ENCODE data around the gene CNOT4.
A peak's percentile ranks its signal among the peaks of the same experiment; 100 is the strongest.

Gene CNOT4

GRCh38 chr7:135391514-135391913 lies 118.4 kb downstream of the CNOT4 start:
- no peak for DNase-seq

GRCh38 chr7:135390829-135391228 lies 119.1 kb downstream of the CNOT4 start:
- DNase-seq: peak; percentile 4

- DNase-seq: no peak
Observed at GRCh38 chr7:135389971-135390370, 119.9 kb downstream of the CNOT4 start.

DNA sequence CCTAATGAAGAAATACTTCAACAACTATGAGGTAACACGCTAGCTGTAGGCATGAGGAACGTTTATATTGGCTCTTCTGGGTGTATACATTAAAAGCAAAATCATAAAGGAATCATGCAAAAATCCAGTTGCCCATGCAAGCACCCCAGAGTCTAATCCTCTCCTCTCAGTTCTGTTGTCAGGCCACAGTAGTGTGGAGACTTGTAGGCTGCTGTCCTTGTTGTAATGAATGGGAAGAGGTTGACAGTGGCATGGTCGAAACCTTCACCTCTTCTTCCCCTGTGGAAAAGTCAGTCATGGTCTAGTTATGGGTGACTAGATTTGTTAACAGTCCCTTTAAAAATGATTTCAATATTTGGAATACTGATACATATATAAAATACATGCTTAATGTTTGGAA lies 121.3 kb downstream of the CNOT4 start:
- no peak for DNase-seq

- DNase-seq: no peak
Observed at GRCh38 chr7:135386776-135387175, 123.1 kb downstream of the CNOT4 start.

GRCh38 chr7:135386181-135386580 lies 123.7 kb downstream of the CNOT4 start:
- DNase-seq: no peak

DNA sequence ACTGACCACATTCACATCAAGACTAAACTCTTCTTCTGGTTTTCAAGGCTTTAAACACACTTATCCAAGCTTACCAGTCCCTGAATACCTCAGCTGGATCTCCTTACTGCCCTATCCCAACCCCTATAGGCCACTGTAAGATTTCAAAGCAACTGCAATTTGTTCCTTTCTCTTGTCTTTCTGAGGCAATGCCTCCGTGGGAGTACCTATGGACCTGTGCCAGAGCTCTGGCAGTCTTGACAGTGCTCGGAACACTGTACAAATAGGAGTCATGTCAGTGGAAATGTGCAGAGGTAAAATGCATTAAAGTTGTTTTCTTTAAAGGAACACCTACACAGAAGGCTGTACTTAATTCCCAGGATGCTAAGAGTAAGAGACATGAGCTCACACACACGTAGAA lies 124.7 kb downstream of the CNOT4 start:
- no peak for DNase-seq

- no peak for DNase-seq
Observed at GRCh38 chr7:135383525-135384175, 126.3 kb downstream of the CNOT4 start.

- no peak for DNase-seq
Observed at GRCh38 chr7:135382173-135382572, 127.7 kb downstream of the CNOT4 start.

- no peak for DNase-seq
Observed at GRCh38 chr7:135381369-135381768, 128.5 kb downstream of the CNOT4 start.

DNA sequence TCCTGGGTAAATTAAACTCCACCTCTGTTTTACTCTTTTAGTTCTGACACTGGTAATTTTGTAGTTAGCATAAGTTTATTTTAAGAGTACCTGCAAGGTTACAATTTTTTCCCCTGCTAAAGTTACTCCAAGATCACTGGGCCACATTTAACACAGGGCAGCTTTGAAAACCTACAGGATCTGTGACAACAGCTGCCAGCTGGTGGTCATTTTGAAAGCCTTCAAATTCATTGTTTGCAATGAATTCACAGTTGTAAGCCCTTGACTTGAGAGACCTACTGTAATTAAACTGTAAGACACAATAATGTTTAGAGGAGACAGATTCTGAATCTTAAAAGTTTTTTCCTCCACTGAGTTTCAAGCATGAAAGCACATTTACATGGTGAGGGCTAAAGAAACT lies 129.6 kb downstream of the CNOT4 start:
- DNase-seq: no peak

DNA sequence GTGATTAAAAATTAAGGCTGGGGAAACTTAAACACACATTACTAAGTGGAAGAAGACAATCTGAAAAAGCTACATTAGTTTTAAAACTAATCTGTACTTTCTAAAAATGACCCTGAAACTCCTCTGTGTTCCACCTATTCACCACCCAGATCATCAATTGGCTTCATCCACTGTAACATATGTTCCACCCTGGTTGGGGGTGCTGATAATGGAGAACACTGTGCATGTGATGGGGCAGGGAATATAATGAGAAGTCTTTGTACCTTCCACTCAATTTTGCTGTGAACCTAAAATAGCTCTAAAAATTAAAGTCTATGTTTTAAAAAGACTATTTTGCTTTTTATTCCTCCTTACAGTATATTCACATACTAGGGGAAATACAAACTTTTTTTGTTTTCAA lies 132.7 kb downstream of the CNOT4 start:
- no peak for DNase-seq

GRCh38 chr7:135375908-135376699 lies 133.8 kb downstream of the CNOT4 start:
- no peak for DNase-seq

- DNase-seq: no peak
Observed at GRCh38 chr7:135374736-135375135, 135.2 kb downstream of the CNOT4 start.

GRCh38 chr7:135372222-135372621 lies 137.7 kb downstream of the CNOT4 start:
- no peak for DNase-seq

DNA sequence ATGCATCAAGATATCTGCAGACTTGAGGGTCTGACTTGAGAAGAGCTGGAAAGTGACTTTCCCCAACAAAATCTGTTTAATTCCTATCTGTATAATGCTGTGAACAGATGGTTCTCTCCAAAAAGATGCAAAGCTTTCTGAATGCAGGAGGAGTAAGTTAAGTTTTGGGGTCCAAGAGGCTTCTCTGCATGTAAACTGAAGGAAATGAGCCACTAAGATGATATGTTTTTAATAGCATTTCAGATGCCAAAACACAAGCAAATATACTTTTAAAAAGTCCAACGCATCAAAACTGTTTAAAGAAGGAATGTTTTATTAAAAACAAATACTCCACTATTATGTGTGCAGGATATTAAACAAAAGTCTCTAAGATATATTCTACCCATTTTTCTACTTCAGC lies 139.2 kb downstream of the CNOT4 start:
- no peak for DNase-seq

GRCh38 chr7:135369405-135369804 lies 140.5 kb downstream of the CNOT4 start:
- no peak for DNase-seq

- no peak for DNase-seq
Observed at GRCh38 chr7:135368416-135369186, 141.3 kb downstream of the CNOT4 start.

- DNase-seq: no peak
Observed at GRCh38 chr7:135366843-135367508, 142.9 kb downstream of the CNOT4 start.

DNA sequence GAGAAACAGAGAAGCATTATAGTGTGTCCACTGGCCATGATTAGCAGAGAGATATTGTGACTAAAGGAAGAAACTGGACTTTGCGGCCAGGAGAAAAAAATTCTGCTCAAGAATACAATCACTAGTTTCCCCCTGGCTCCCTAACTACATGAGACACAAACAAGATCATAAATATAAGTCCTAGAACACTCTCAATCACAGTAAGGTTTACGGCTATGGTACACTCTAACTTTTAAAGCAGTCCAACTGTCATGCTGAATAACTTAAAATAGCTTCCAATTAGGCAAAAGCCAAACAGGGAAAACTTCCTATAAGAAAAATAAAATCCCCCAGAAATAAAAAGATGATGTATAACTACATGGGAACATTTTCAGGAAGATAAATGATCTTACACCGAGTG lies 144.2 kb downstream of the CNOT4 start:
- DNase-seq: no peak

GRCh38 chr7:135364206-135364605 lies 145.7 kb downstream of the CNOT4 start:
- DNase-seq: no peak

DNA sequence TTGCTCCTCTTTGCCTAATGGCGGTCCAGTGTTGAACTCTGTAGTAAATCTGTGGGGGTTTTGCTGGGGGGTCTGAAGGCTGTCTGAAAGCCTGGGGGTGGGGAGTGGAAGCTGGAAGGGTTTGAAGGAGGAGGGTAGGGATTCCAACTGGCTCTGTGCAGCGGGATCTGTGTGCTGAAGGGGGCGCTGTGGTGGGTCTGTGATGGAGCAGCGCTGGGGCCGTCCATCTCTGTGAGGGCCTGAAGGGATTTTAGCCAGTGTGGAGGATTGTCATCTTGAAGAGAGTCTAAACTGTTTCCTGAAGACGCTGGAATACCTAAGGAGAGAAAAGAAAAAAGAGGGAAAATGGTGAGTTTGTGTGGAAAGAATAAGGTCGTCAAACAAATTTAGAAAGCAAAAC lies 147.0 kb downstream of the CNOT4 start:
- DNase-seq: no peak

- DNase-seq: no peak
Observed at GRCh38 chr7:135361788-135362187, 148.1 kb downstream of the CNOT4 start.

All from SHP77 treated with DMSO at 0.1 percent for 48 hours (cell line).